Measurements from ENCODE around the gene MIXL1. TPM values are rescaled to one million over a fixed set of nuclear protein-coding genes. Genes with fewer than 3 reads are reported as not detected.

Gene MIXL1
- total and polyA plus RNA-seq, 3 donors from 2014 or later, result 0.39 to 0.68 (median 0.66) TPM

DNA sequence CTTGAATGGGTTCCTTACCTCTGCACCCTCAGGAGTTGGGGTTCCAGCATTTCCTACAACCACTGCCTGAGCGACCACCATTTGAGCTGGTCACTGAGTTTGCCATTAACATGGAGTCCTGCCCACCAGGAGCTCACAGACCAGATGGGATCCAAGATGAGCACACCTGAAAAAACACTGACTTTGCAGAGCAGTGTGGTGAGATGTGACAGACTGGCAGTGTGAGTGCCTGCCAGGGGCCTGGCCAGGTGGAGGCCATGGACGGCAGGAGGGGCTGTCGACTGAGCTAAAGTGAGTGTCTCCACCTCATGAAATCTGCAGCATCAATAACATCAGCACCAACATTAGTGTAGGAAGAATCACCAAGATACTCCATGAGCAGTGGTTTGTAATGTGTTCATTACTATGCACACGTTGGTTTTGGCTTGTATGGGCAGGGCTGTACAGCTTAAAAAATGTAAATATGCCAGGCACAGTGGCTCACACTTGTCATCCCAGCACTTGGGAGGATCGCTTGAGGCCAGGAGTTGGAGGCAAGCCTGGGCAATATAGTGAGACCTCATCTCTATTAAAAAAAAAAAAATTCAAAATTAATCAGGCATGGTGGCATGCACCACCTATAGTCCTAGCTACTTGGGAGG is 12.2 kb upstream of the MIXL1 start:
- TF ChIP-seq, protein P1, sequence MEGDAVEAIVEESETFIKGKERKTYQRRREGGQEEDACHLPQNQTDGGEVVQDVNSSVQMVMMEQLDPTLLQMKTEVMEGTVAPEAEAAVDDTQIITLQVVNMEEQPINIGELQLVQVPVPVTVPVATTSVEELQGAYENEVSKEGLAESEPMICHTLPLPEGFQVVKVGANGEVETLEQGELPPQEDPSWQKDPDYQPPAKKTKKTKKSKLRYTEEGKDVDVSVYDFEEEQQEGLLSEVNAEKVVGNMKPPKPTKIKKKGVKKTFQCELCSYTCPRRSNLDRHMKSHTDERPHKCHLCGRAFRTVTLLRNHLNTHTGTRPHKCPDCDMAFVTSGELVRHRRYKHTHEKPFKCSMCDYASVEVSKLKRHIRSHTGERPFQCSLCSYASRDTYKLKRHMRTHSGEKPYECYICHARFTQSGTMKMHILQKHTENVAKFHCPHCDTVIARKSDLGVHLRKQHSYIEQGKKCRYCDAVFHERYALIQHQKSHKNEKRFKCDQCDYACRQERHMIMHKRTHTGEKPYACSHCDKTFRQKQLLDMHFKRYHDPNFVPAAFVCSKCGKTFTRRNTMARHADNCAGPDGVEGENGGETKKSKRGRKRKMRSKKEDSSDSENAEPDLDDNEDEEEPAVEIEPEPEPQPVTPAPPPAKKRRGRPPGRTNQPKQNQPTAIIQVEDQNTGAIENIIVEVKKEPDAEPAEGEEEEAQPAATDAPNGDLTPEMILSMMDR (IDR thresholded peaks at IDR 0.05), result no peak
- no peak for TF ChIP-seq POLR2A (IDR thresholded peaks at IDR 0.05)
- Histone ChIP-seq H3K36me3 (ENCODE audit: low read depth, missing control alignments) (no peaks in the 10 kb centered on the region), H3K4me3 (no peak overlapping the region), H3K27me3 (no peaks in the 10 kb centered on the region), H3K4me1 (no peaks in the 10 kb centered on the region), H3K27ac (no peak overlapping the region), H3K9me3 (no peaks in the 10 kb centered on the region)
- intact Hi-C loops (cut with DNase I; ENCODE audit: low total_unique reads), result no loop called here
- 92 to 93% methylated on average over 5 of the region's 5 CpGs for WGBS, 2 donors
- no peak for DNase-seq

DNA sequence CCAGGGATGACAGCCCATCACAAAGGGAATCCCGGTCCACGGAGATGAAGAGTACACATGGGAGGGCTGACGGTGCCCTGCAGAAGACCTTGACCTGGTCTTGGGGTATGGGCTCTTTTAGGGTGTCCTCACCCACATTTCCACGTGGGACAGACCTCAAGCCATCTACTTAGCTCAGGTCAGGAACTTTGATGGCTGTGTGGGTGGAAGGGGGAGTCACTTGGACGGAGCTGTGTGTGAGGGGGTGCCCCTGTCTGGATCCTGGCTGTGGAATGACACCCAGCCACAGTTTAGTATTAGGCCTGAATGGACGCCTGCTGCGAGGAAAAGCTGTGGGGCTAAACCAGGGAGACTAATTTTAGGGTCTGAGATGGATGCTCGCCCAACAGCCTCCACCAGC is 10.9 kb upstream of the MIXL1 start:
- H3K9me3 ChIP-seq, result no peaks in the 10 kb centered on the region
- no peak for TF ChIP-seq POLR2A (IDR thresholded peaks at IDR 0.05)
- TF ChIP-seq, protein P1 (IDR thresholded peaks at IDR 0.05), result no peak

GRCh38 chr1:226215239-226215638 is 8.2 kb upstream of the MIXL1 start:
- Histone ChIP-seq H3K9me3 (no peaks in the 10 kb centered on the region), H3K27me3 (no peaks in the 10 kb centered on the region), H3K36me3 (ENCODE audit: low read depth, missing control alignments) (no peaks in the 10 kb centered on the region), H3K4me3 (no peak overlapping the region), H3K27ac (no peak overlapping the region), H3K4me1 (no peaks in the 10 kb centered on the region)
- TF ChIP-seq, protein P1 (IDR thresholded peaks at IDR 0.05), result no peak
- TF ChIP-seq POLR2A (IDR thresholded peaks at IDR 0.05), result no peak
- intact Hi-C loops (cut with DNase I; ENCODE audit: low total_unique reads), result no loop called here
- 74 to 83% methylated on average over 5 of the region's 5 CpGs for WGBS, 2 donors
- DNase-seq, result no peak

More for the DNA sequence above, 10.9 kb upstream of the MIXL1 start:
- no peak for DNase-seq
- WGBS, 2 donors, result 85 to 87% methylated on average over 7 to 8 of the region's 8 CpGs
- Histone ChIP-seq H3K36me3 (ENCODE audit: low read depth, missing control alignments) (no peaks in the 10 kb centered on the region), H3K4me1 (no peaks in the 10 kb centered on the region), H3K27ac (no peak overlapping the region), H3K4me3 (no peak overlapping the region), H3K27me3 (no peaks in the 10 kb centered on the region)
- intact Hi-C loops (cut with DNase I; ENCODE audit: low total_unique reads), result no loop called here

GRCh38 chr1:226216056-226216455 is 7.4 kb upstream of the MIXL1 start:
- H3K36me3 ChIP-seq (ENCODE audit: low read depth, missing control alignments), result no peaks in the 10 kb centered on the region
- intact Hi-C loops (cut with DNase I; ENCODE audit: low total_unique reads), result no loop called here
- no peaks in the 10 kb centered on the region for H3K9me3 ChIP-seq
- TF ChIP-seq POLR2A (IDR thresholded peaks at IDR 0.05), result no peak
- TF ChIP-seq, protein P1 (IDR thresholded peaks at IDR 0.05), result no peak
- no peak overlapping the region for H3K4me3 ChIP-seq
- H3K4me1 ChIP-seq, result no peaks in the 10 kb centered on the region
- H3K27me3 ChIP-seq, result no peaks in the 10 kb centered on the region
- no peak for DNase-seq
- H3K27ac ChIP-seq, result no peak overlapping the region
- 62 to 75% methylated on average over 5 of the region's 5 CpGs for WGBS, 2 donors

GRCh38 chr1:226217273-226217672 is 6.2 kb upstream of the MIXL1 start:
- H3K27ac ChIP-seq, result no peak overlapping the region
- WGBS, 2 donors, result 80 to 82% methylated on average over 10 of the region's 10 CpGs
- TF ChIP-seq POLR2A (IDR thresholded peaks at IDR 0.05), result no peak
- TF ChIP-seq, protein P1 (IDR thresholded peaks at IDR 0.05), result no peak
- intact Hi-C loops (cut with DNase I; ENCODE audit: low total_unique reads), result no loop called here
- no peaks in the 10 kb centered on the region for H3K36me3 ChIP-seq (ENCODE audit: low read depth, missing control alignments)
- H3K27me3 ChIP-seq, result no peaks in the 10 kb centered on the region
- DNase-seq, result no peak
- H3K9me3 ChIP-seq, result no peaks in the 10 kb centered on the region
- H3K4me3 ChIP-seq, result no peak overlapping the region
- no peaks in the 10 kb centered on the region for H3K4me1 ChIP-seq

All from testis (tissue), 3 donors.